Measurements from ENCODE around the gene ENPP3.

DNA sequence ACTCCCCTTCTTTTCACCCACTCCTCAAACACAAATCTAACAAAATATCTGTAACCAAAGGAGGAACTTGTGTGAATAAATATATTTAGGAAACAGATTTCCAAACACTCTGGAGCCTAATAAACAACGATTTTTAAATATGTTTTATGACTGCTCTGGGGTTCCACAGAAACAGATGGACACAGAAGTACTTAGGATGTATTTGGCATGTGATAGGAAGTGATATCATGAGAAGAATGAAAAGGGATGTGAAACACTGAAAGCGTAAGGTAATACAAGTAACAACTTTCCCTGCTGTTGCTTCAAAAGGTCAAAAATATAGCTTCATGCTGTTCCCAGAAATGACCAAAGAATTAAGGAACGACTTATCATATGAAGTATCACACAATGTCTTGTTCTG is 144.6 kb downstream of the ENPP3 start:
- TF ChIP-seq, protein P1, sequence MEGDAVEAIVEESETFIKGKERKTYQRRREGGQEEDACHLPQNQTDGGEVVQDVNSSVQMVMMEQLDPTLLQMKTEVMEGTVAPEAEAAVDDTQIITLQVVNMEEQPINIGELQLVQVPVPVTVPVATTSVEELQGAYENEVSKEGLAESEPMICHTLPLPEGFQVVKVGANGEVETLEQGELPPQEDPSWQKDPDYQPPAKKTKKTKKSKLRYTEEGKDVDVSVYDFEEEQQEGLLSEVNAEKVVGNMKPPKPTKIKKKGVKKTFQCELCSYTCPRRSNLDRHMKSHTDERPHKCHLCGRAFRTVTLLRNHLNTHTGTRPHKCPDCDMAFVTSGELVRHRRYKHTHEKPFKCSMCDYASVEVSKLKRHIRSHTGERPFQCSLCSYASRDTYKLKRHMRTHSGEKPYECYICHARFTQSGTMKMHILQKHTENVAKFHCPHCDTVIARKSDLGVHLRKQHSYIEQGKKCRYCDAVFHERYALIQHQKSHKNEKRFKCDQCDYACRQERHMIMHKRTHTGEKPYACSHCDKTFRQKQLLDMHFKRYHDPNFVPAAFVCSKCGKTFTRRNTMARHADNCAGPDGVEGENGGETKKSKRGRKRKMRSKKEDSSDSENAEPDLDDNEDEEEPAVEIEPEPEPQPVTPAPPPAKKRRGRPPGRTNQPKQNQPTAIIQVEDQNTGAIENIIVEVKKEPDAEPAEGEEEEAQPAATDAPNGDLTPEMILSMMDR (IDR thresholded peaks at IDR 0.05): no peak
- TF ChIP-seq, protein P2, sequence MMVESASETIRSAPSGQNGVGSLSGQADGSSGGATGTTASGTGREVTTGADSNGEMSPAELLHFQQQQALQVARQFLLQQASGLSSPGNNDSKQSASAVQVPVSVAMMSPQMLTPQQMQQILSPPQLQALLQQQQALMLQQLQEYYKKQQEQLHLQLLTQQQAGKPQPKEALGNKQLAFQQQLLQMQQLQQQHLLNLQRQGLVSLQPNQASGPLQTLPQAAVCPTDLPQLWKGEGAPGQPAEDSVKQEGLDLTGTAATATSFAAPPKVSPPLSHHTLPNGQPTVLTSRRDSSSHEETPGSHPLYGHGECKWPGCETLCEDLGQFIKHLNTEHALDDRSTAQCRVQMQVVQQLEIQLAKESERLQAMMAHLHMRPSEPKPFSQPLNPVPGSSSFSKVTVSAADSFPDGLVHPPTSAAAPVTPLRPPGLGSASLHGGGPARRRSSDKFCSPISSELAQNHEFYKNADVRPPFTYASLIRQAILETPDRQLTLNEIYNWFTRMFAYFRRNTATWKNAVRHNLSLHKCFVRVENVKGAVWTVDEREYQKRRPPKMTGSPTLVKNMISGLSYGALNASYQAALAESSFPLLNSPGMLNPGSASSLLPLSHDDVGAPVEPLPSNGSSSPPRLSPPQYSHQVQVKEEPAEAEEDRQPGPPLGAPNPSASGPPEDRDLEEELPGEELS (CRISPR knock-in tag; IDR thresholded peaks at IDR 0.05): no peak
- TF ChIP-seq, protein P3, sequence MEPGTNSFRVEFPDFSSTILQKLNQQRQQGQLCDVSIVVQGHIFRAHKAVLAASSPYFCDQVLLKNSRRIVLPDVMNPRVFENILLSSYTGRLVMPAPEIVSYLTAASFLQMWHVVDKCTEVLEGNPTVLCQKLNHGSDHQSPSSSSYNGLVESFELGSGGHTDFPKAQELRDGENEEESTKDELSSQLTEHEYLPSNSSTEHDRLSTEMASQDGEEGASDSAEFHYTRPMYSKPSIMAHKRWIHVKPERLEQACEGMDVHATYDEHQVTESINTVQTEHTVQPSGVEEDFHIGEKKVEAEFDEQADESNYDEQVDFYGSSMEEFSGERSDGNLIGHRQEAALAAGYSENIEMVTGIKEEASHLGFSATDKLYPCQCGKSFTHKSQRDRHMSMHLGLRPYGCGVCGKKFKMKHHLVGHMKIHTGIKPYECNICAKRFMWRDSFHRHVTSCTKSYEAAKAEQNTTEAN (CRISPR knock-in tag; IDR thresholded peaks at IDR 0.05): no peak
- TF ChIP-seq CREM (CRISPR knock-in tag; IDR thresholded peaks at IDR 0.05): no peak
- TF ChIP-seq, protein P4, sequence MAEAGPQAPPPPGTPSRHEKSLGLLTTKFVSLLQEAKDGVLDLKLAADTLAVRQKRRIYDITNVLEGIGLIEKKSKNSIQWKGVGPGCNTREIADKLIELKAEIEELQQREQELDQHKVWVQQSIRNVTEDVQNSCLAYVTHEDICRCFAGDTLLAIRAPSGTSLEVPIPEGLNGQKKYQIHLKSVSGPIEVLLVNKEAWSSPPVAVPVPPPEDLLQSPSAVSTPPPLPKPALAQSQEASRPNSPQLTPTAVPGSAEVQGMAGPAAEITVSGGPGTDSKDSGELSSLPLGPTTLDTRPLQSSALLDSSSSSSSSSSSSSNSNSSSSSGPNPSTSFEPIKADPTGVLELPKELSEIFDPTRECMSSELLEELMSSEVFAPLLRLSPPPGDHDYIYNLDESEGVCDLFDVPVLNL (CRISPR knock-in tag; IDR thresholded peaks at IDR 0.05; ENCODE audit: borderline replicate concordance, low read depth): no peak

Measured in WTC11 (cell line).